ENCODE data around the gene TRAPPC12.

The TRAPPC12 gene

DNA sequence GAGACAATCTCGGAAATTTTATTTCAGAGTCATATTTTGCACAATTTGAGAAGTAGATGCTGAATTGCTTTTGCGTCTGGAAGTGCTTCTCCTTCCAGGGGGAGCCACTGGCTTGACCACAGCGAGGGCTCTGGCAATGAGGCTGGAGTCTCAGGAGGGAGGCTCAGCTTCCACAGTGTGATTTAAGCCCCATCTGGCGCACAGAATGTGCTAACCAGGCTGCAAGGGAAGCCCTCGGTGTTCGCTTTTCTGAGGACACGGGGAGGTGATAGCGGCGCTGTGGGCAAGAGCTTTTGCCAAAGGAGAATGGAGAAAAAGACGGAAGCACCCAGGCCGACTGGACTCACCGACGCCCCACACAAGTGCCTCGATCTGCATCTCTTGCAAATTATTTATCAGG lies 87.5 kb downstream of the TRAPPC12 start:
- Histone ChIP-seq H3K36me3 (ENCODE audit: control insufficient read depth, low read length) (peaks cover 6% of the 10 kb centered on the region), H3K9me2 (replicated peaks; ENCODE audit: control insufficient read depth, low read length) (no peaks in the 10 kb centered on the region), H3K4me3 (ENCODE audit: low read length) (no peak overlapping the region), H4K20me1 (ENCODE audit: control insufficient read depth, insufficient read depth, low read depth, low read length) (peaks cover 4% of the 10 kb centered on the region; the same call in 1 of the 2 replicates), H3K79me2 (ENCODE audit: control insufficient read depth, low read length) (no peaks in the 10 kb centered on the region), H3K27me3 (ENCODE audit: control insufficient read depth, low read length) (no peaks in the 10 kb centered on the region), H3F3A (ENCODE audit: control insufficient read depth, insufficient read depth) (0 out of 2 replicates have a peak, but pooled peaks cover 1% of the 10 kb centered on the region), H3K27ac (ENCODE audit: low read depth, low read length) (no peak overlapping the region), H3K4me1 (ENCODE audit: control insufficient read depth, low read length) (peaks cover 10% of the 10 kb centered on the region), H3K9me3 (ENCODE audit: control insufficient read depth, insufficient read depth, low read length) (no peaks in the 10 kb centered on the region), H3K4me2 (ENCODE audit: low read length) (no peak overlapping the region)
- no peak for TF ChIP-seq EZH2phosphoT487 (IDR thresholded peaks at IDR 0.05; ENCODE audit: borderline replicate concordance, low read length)
- TF ChIP-seq, protein P1, sequence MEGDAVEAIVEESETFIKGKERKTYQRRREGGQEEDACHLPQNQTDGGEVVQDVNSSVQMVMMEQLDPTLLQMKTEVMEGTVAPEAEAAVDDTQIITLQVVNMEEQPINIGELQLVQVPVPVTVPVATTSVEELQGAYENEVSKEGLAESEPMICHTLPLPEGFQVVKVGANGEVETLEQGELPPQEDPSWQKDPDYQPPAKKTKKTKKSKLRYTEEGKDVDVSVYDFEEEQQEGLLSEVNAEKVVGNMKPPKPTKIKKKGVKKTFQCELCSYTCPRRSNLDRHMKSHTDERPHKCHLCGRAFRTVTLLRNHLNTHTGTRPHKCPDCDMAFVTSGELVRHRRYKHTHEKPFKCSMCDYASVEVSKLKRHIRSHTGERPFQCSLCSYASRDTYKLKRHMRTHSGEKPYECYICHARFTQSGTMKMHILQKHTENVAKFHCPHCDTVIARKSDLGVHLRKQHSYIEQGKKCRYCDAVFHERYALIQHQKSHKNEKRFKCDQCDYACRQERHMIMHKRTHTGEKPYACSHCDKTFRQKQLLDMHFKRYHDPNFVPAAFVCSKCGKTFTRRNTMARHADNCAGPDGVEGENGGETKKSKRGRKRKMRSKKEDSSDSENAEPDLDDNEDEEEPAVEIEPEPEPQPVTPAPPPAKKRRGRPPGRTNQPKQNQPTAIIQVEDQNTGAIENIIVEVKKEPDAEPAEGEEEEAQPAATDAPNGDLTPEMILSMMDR (IDR thresholded peaks at IDR 0.05; ENCODE audit: low read depth, low read length, poor library complexity, severe bottlenecking): no peak

DNA sequence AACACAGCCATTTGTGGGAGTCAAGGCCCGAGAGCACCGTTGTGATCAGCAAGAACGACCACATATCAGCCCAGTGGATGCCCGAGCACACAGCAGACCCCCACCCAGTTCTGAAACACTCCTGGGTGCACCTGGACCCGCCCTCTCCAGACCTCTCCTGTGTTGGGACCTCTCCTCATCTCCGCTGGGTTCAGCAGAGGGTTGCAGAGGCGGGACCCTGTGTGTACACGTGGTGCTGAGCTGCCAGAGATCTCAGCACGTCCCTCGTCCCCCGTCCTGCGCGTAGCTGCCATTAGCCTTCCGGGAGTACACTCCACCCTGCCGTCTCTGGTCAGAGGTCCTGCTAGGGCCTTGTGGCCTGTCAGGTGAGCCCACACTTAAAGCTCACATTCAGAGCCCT lies 88.2 kb downstream of the TRAPPC12 start:
- no peak overlapping the region for H3K27ac ChIP-seq (ENCODE audit: low read depth, low read length)

DNA sequence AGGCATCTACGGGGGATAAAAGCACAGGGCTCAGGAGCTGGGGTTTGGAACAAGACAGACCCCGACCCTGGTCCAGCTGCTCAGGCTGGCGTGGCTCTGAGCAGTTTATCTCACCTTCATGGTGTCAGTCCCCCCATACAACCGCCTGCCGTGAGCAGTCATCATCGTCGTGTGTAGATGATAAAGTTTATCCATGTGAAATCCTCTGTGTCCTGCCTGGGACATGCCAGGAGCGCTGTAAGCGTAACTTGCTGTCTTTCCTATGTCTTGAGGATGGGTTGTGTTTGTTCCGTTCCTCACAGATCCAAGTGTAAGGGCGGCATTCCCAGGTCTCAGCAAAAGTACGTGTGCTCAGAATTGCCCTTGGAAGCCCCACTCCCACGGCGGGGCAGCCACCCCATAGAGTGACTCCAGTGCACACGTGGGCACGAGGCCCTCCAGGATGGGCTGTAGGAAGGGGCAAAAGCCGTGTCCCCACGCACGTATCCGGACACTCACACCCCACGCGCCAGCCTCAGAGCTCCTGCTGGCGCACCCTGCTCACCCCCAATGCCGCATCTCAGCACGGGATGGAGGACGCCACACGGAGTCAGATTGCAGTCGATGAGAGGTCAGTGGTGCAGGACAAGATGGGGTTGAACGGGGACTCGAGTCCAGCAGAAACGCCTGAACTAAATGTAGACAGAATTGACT lies 88.9 kb downstream of the TRAPPC12 start:
- Histone ChIP-seq H3F3A (ENCODE audit: control insufficient read depth, insufficient read depth) (no peaks in the 10 kb centered on the region), H3K4me3 (ENCODE audit: low read length) (no peak overlapping the region), H3K4me1 (ENCODE audit: control insufficient read depth, low read length) (no peaks in the 10 kb centered on the region), H3K36me3 (ENCODE audit: control insufficient read depth, low read length) (no peaks in the 10 kb centered on the region; the same call in 1 of the 2 replicates), H3K27ac (ENCODE audit: low read depth, low read length) (no peak overlapping the region), H3K9me2 (replicated peaks; ENCODE audit: control insufficient read depth, low read length) (no peaks in the 10 kb centered on the region), H3K4me2 (ENCODE audit: low read length) (no peak overlapping the region), H3K9me3 (ENCODE audit: control insufficient read depth, insufficient read depth, low read length) (no peaks in the 10 kb centered on the region), H3K79me2 (ENCODE audit: control insufficient read depth, low read length) (no peaks in the 10 kb centered on the region), H3K27me3 (ENCODE audit: control insufficient read depth, low read length) (no peaks in the 10 kb centered on the region), H4K20me1 (ENCODE audit: control insufficient read depth, insufficient read depth, low read depth, low read length) (no peaks in the 10 kb centered on the region)
- no peak for TF ChIP-seq EZH2phosphoT487 (IDR thresholded peaks at IDR 0.05; ENCODE audit: borderline replicate concordance, low read length)
- TF ChIP-seq, protein P1 (IDR thresholded peaks at IDR 0.05; ENCODE audit: low read depth, low read length, poor library complexity, severe bottlenecking): no peak

More for the DNA sequence above, 88.2 kb downstream of the TRAPPC12 start:
- Histone ChIP-seq H3K9me3 (ENCODE audit: control insufficient read depth, insufficient read depth, low read length) (no peaks in the 10 kb centered on the region), H3K4me3 (ENCODE audit: low read length) (no peak overlapping the region), H3F3A (ENCODE audit: control insufficient read depth, insufficient read depth) (no peaks in the 10 kb centered on the region), H3K4me1 (ENCODE audit: control insufficient read depth, low read length) (peaks cover 3% of the 10 kb centered on the region), H3K9me2 (replicated peaks; ENCODE audit: control insufficient read depth, low read length) (no peaks in the 10 kb centered on the region), H3K36me3 (ENCODE audit: control insufficient read depth, low read length) (peaks cover 5% of the 10 kb centered on the region), H3K4me2 (ENCODE audit: low read length) (no peak overlapping the region), H4K20me1 (ENCODE audit: control insufficient read depth, insufficient read depth, low read depth, low read length) (peaks cover 3% of the 10 kb centered on the region; the same call in 1 of the 2 replicates), H3K79me2 (ENCODE audit: control insufficient read depth, low read length) (no peaks in the 10 kb centered on the region), H3K27me3 (ENCODE audit: control insufficient read depth, low read length) (no peaks in the 10 kb centered on the region)
- TF ChIP-seq, protein P1 (IDR thresholded peaks at IDR 0.05; ENCODE audit: low read depth, low read length, poor library complexity, severe bottlenecking): no peak
- no peak for TF ChIP-seq EZH2phosphoT487 (IDR thresholded peaks at IDR 0.05; ENCODE audit: borderline replicate concordance, low read length)
